Measurements from ENCODE around the gene FAM222B.
A peak's percentile ranks its signal among the peaks of the same experiment; 100 is the strongest.
"Not testable (repeated sequence)": the region's sequence is repeated elsewhere in the genome, so short reads cannot be mapped to it uniquely, and the experiment has no call there.

FAM222B gene

DNA sequence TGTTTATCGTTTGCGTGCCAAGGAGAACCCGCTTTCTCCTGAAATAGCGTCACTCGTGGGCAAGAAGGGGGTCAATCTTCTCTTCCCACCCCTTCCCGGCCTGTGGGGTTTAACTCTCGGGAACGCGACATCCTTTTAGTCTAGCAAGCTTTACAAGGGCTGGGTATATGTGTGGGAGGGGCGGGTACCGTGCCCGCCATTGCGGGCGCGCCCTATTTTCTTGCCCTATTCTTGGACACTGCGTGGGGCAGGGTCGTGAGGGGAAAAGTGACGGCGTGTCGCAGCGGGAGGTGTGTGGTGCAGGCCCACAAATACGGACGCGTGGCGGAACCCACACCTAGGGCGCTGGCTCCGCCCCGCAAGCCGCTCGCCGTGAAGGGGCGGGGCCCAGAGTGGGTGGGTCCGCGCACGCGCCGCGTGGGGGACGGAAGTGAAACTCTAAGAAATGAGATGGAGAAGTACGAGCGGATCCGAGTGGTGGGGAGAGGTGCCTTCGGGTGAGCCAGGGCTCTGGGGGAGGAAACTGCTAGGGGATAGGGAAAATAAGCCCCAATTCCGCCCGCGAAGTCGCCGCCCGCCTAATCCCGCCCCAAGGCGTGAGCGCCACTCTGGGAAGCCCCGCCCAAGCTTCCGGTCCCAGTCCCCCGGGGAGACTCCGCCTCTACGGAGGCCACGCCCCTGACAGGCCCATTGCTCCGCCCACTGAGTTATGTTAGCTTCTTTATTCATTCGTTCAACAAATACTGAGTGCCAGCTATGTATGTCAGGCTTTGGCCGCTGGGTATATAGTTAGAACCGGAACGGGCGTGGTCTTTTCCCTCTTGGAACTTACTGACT is 114.0 kb downstream of the FAM222B start, which contains the start of gene NEK8:
NEK8 (plus strand) TSS at position 425 of the 837 bp plus-strand sequence; CDS start at position 451, 26 bp downstream.
- DNase-seq (ENCODE audit: low read depth, low spot score) = peak; percentile 96

GRCh38 chr17:28726627-28727491 is 115.7 kb downstream of the FAM222B start:
- peak; percentile 98 for DNase-seq (ENCODE audit: low read depth, low spot score)

DNA sequence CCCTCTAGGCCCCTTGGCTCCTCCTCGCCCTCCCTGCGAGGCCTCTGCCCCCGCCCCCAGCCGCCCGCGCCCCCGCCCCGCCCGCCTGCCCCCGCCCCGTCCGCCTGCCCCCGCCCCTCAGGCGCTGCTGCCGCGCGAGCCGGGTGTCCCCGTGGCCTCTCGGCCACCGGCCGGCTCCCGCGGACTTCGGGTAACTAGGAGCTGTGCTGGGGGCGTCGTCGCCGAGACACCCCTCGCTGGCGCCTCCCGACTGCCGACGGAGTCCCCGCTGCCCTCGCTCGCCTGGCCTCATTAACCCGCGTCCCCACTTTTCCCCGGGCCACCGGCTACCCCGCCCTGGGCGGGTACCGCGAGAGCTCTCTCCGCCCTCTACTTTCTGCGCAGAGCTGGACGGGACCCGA is 116.4 kb downstream of the FAM222B start, which contains the start of gene TLCD1:
TLCD1 (minus strand) TSS at position 8 of the 401 bp plus-strand sequence. CDS start 136 bp downstream, outside the sequence.
- peak; percentile 81 for DNase-seq (ENCODE audit: low read depth, low spot score)

DNA sequence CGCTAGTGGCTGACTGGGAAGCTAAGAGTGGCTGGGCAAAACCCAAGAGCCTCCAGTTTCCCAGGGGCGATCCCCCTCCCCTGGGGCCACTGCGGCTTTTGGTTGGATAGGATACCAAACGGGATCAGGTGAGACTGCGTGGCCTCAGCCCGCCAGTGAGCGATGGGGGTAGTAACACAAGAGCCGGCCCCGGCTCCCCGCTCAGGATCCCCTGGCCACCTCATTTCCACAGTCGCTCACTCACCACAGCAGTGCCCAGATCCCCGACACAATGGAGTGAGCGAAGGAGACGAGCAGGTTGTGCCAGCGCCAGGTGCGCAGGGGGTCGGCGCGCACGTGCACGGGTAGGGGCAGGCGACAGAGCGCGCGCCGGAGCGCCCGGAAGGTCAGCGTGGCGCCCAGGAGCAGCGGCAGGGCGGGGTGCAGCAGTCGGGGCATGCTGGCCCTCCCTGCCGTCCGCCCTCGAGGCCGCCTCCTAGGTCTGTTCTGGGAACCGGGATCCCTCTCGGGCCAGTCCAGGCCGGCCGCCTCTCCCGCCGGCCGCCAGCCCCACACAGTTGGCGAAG is 116.8 kb downstream of the FAM222B start:
- peak; percentile 83 for DNase-seq (ENCODE audit: low read depth, low spot score)

GRCh38 chr17:28725166-28725659 is 117.4 kb downstream of the FAM222B start:
- peak; percentile 59 for DNase-seq (ENCODE audit: low read depth, low spot score)

DNA sequence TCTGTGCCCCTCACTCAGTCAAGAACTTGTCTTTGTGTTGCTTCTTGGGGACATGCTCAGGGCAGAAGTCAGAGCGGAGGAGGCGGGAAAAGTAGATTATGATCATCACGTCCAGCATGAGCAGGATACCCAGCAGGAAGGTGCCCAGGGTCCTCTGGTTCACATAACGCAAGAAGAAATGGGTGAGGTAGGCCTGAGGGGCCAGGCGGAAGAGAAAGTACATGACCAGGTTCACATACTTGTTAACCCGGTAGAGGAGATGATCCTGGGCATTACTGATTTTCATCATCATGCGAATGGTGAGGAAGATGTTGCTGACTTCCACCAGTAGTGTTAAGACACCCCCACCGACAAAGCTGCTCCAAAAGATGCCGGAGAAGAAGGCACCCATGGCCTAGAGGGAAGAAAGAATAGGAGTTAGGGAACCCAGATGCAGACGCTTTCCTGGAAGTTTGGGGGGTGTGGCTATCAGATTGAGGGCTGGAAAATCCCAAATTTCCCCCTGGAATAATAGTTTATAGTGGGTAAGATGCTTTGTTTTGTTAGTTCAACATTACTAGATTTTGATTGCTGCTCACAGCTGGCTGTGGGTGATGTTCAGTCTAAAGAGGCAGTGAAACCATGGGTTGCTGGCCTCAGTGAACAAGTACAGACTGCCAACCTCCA is 118.0 kb downstream of the FAM222B start:
- DNase-seq (ENCODE audit: low read depth, low spot score) = no peak

- DNase-seq (ENCODE audit: low read depth, low spot score) = not testable (repeated sequence)
Measured at GRCh38 chr17:28723836-28724499, 118.6 kb downstream of the FAM222B start.

DNA sequence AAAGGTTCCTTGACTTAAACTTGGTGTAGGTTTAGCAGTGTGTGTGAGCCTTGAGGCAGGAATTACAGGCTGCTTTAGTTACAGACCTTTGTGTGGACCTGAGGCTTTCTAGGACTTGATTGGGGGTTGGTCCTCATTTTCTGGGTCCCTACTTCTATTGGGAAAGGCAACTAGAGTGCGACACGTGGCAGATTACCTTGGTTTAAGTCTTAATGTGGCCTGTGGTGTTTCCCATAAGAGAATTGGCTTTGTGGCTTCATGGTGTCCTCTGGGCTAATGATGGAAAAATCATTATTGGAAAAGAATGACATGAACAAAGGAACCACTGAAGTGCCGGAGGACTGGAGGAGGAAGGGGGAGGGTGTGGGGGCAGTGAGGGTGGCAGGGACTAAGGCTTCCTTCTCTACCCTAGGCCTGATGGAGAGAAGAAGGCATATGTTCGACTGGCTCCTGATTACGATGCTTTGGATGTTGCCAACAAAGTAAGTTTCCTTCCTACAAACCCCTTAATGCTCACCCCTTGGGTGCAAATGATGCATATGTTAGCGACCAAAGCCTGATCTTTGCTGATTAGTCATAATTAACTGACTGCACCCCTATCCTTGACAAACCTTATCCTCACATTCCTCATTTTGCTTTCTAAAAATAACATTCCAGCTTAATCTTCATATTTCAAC is 119.3 kb downstream of the FAM222B start:
- no peak for DNase-seq (ENCODE audit: low read depth, low spot score)

DNA sequence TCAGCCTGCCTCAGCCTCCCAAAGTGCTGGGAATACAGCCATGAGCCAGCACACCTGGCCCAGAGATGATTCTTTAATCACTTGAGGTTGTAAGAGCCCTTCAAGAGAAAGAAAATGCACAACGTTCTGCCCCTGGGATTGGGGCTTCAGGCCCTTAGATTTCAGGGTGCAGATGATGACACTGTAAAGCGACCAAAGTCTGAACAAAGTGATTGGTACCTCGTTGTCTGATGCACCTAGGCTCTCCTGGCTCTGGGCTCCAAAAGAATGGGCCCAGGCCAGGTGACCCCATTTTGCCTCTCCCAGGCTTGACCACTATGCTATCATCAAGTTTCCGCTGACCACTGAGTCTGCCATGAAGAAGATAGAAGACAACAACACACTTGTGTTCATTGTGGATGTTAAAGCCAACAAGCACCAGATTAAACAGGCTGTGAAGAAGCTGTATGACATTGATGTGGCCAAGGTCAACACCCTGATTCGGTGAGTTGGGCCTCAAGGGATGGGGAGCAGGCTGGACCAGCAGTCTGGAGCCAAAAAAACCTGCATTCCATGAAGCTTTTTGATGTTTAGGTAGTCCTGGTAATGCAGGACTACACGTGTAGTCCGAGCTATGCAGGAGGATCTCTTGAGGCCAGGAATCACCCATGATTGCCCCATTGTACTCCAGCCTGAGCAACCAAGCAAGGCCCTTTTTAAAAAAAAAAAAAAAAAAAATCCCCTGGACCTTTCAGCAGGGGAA is 120.0 kb downstream of the FAM222B start:
- DNase-seq (ENCODE audit: low read depth, low spot score) = no peak

- DNase-seq (ENCODE audit: low read depth, low spot score) = not testable (repeated sequence)
Measured at GRCh38 chr17:28720997-28721329, 121.6 kb downstream of the FAM222B start.

DNA sequence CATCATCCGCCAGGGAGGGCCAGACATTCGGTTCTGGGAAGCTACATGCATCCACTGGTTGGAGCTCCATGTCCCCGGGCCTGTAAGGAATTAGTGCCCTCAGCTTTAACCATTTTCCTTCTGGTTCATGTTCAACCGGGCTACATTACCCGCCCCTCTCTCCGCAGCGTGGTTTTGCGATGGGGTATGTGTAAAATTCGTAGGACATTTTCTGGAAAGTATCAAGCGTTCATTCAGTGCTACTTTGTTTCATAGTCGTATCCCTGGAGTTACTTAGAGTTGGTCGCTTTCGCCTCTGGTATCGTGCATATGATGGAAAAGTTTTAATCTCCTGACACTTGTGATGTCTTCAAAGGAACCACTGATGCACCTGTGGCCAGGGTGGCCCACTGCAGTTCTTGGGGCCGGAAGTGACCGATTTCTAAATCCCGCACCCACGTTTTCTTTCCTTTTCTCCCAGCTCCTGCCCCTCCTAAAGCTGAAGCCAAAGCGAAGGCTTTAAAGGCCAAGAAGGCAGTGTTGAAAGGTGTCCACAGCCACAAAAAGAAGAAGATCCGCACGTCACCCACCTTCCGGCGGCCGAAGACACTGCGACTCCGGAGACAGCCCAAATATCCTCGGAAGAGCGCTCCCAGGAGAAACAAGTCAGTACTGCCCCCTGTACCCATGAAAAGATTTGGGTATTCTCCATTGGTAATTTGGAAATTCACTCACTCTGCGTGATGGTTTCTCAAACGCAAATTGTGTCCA is 122.2 kb downstream of the FAM222B start:
- no peak for DNase-seq (ENCODE audit: low read depth, low spot score)

DNA sequence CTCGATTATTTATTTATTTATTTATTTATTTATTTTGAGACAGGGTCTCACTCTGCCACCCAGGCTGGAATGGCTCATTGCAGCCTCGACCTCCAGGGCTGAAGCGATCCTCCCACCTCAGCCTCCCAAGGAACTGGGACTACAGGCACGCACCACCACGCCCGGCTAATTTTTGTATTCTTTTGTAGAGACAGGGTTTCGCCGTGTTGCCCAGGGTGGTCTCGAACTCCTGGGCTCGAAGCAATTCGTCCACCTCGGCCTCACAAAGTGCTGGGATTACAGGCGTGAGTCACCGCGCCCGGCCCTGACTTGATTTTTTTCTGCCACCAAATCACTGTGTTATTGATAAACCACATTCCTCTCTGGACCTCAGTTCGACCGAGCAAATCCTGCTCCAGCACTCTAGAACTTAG is 123.6 kb downstream of the FAM222B start:
- DNase-seq (ENCODE audit: low read depth, low spot score) = no peak

- no peak for DNase-seq (ENCODE audit: low read depth, low spot score)
Measured at GRCh38 chr17:28718333-28719020, 124.1 kb downstream of the FAM222B start.

GRCh38 chr17:28717578-28718332 is 124.8 kb downstream of the FAM222B start, which contains the start of gene RAB34:
RAB34 (minus strand) TSS chr17:28717868; CDS start chr17:28717266, 602 bp downstream.
- DNase-seq (ENCODE audit: low read depth, low spot score) = peak; percentile 97

DNA sequence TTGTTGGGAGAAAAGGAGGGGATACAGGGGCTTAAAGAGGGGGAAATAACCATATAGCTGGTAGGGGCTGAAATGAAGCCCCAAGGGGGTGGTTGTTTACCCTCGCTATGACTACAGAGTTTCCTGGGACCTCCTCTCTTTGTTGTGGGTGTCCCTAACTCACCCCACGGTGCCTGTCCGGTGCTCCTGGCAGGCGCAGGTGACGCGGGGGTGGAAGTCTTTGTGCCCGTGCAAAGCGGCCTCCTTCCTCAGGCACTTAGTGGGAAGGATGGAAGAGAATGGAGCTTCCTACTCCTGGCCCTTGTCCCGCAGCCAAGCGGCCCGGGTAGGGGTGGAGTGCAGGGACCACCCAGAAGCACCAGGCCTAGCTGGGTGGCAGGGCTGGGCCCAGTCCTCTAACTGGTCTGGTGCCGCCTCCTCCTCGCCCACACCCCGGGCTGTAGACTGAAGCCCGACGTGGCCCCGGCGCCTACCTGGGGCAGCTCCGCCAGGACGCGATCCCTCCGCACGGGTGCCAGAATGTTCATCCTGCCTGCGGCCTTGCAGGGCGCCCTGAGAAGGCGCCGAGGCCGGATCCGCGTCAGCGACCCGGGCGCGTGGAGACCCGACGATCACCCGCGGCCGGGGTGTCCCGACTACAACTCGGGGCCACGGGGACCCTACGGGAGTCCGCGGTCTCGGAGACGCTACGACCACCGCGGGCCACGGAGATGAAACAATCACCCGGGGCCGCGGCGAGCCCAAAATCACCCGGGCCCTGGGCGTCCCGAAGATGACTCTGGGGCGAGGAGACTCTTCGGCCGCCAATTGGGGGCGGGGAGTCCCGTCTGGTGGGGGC is 125.6 kb downstream of the FAM222B start:
- peak; percentile 69 for DNase-seq (ENCODE audit: low read depth, low spot score)

GRCh38 chr17:28715217-28715616 is 127.4 kb downstream of the FAM222B start:
- no peak for DNase-seq (ENCODE audit: low read depth, low spot score)

Data from astrocyte of the hippocampus (primary cell).